ENCODE results near the gene TMA16. TPM values are rescaled to one million over a fixed set of nuclear protein-coding genes. Genes with fewer than 3 reads are reported as not detected.
A peak's percentile ranks its signal among the peaks of the same experiment; 100 is the strongest.
"Not testable (repeated sequence)": the region's sequence is repeated elsewhere in the genome, so short reads cannot be mapped to it uniquely, and the experiment has no call there.

TMA16 gene
- total RNA-seq, result 10 to 100 TPM; 27.9 to 30.3 TPM

- POLR2A ChIA-PET, result interaction anchor here (0.6 to 2.4 kb wide), 20 partner anchors 10 to 1618 kb away, joined by 3 to 32 read pairs (median 5); partner anchors contain the start of genes NAF1 and TMEM192
- peak; percentile 89 for DNase-seq
- CTCF ChIA-PET, result interaction anchor here (0.8 to 3.0 kb wide), 7 partner anchors 9 to 328 kb away, joined by 3 to 47 read pairs (median 4); partner anchors contain the start of gene NAF1
- peaks cover 6% of the 10 kb centered on the region for H3K27me3 Mint-ChIP-seq
- no peaks in the 10 kb centered on the region for H3K9me3 Mint-ChIP-seq
- peaks cover 37% of the 10 kb centered on the region for H3K4me1 Mint-ChIP-seq
- peaks cover 7% of the 10 kb centered on the region for H3K36me3 Mint-ChIP-seq (ENCODE audit: low read depth)
- H3K4me3 Mint-ChIP-seq, result peak within 1 kb of the TSS; percentile 89
- peak within 1 kb of the TSS; percentile 94 for H3K27ac Mint-ChIP-seq
Measured at GRCh38 chr4:163494360-163495241, at the start of gene TMA16. TMA16 (plus strand) TSS chr4:163494690; CDS start chr4:163494802, 112 bp downstream.

- H3K36me3 Mint-ChIP-seq (ENCODE audit: low read depth); H3K4me1 Mint-ChIP-seq; CTCF ChIA-PET; H3K9me3 Mint-ChIP-seq; DNase-seq; POLR2A ChIA-PET; H3K4me3 Mint-ChIP-seq; H3K27ac Mint-ChIP-seq; H3K27me3 Mint-ChIP-seq: not testable (repeated sequence)
Measured at GRCh38 chr4:163447023-163447422, 47.5 kb upstream of the TMA16 start.

GRCh38 chr4:163447481-163447880, 47.0 kb upstream of the TMA16 start:
- ChIA-PET POLR2A (no interaction called here), CTCF (no interaction called here)
- Mint-ChIP-seq H3K4me3 (no peak overlapping the region), H3K36me3 (ENCODE audit: low read depth) (no peaks in the 10 kb centered on the region), H3K4me1 (no peaks in the 10 kb centered on the region), H3K27me3 (peaks cover 3% of the 10 kb centered on the region), H3K9me3 (no peaks in the 10 kb centered on the region), H3K27ac (no peak overlapping the region)
- DNase-seq, result no peak

- ChIA-PET CTCF (no interaction called here), POLR2A (no interaction called here)
- no peak overlapping the region for H3K27ac Mint-ChIP-seq
- no peaks in the 10 kb centered on the region for H3K4me1 Mint-ChIP-seq
- H3K27me3 Mint-ChIP-seq, result peaks cover 1% of the 10 kb centered on the region
- no peaks in the 10 kb centered on the region for H3K9me3 Mint-ChIP-seq
- H3K36me3 Mint-ChIP-seq (ENCODE audit: low read depth), result no peaks in the 10 kb centered on the region
- no peak for DNase-seq
- H3K4me3 Mint-ChIP-seq, result no peak overlapping the region
Measured at GRCh38 chr4:163448540-163449203, 45.8 kb upstream of the TMA16 start.

DNA sequence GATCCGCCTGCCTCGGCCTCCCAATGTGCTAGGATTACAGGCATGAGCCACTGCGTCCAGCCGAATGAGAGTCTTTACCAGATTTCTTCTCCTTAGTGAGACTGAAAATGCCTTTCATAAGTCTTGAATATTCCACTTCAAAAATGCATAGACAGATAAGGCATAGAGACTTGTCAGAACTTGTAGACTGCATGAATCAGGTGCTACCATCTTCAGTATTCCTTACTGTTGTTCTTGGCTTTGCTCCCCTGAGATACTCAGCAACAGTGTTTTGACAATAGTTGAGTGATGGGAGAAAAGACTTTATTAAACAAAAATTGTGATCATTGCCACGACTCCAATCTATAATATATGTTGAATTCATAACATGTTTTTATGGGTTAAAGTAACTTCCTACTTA, 31.9 kb upstream of the TMA16 start:
- no peak overlapping the region for H3K27ac Mint-ChIP-seq
- H3K9me3 Mint-ChIP-seq, result no peaks in the 10 kb centered on the region
- peaks cover 7% of the 10 kb centered on the region for H3K27me3 Mint-ChIP-seq
- no peak overlapping the region for H3K4me3 Mint-ChIP-seq
- no peak for DNase-seq
- CTCF ChIA-PET, result no interaction called here
- H3K36me3 Mint-ChIP-seq (ENCODE audit: low read depth), result no peaks in the 10 kb centered on the region
- POLR2A ChIA-PET, result no interaction called here
- H3K4me1 Mint-ChIP-seq, result no peaks in the 10 kb centered on the region

- Mint-ChIP-seq H3K27me3 (peaks cover 11% of the 10 kb centered on the region), H3K4me1 (no peaks in the 10 kb centered on the region), H3K4me3 (no peak overlapping the region), H3K9me3 (no peaks in the 10 kb centered on the region), H3K27ac (no peak overlapping the region), H3K36me3 (ENCODE audit: low read depth) (no peaks in the 10 kb centered on the region)
- DNase-seq, result no peak
- ChIA-PET CTCF (interaction anchor here (1.4 kb wide), 1 partner anchor 83 kb away, joined by 3 read pairs; no protein-coding TSS in a partner anchor), POLR2A (no interaction called here)
Measured at GRCh38 chr4:163467082-163467770, 27.3 kb upstream of the TMA16 start.

DNA sequence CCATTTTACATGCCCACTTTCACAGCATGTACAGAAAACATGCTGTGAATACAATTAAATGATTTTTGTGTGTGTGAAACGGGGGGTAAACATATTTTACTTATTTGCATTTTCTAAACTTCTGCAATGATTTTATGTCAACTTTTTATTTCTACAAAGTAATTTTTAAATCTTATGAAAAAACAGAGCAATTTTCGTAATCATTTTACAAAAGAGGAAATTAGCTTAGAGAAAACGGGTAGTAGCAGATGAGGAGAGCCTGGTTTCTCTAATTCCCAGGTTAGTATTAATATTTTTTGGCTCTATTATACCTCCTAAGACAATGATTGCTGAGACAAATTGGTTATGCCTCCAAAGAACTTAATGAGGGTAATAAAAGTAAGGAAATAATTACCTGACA, 24.1 kb upstream of the TMA16 start:
- no peaks in the 10 kb centered on the region for H3K9me3 Mint-ChIP-seq
- no peak overlapping the region for H3K4me3 Mint-ChIP-seq
- no peaks in the 10 kb centered on the region for H3K36me3 Mint-ChIP-seq (ENCODE audit: low read depth)
- peaks cover 9% of the 10 kb centered on the region for H3K27me3 Mint-ChIP-seq
- H3K27ac Mint-ChIP-seq, result no peak overlapping the region
- H3K4me1 Mint-ChIP-seq, result no peaks in the 10 kb centered on the region
- ChIA-PET CTCF (no interaction called here), POLR2A (no interaction called here)
- no peak for DNase-seq

GRCh38 chr4:163473130-163473529, 21.4 kb upstream of the TMA16 start:
- Mint-ChIP-seq H3K4me1 (no peaks in the 10 kb centered on the region), H3K27ac (no peak overlapping the region), H3K27me3 (peaks cover 9% of the 10 kb centered on the region), H3K9me3 (no peaks in the 10 kb centered on the region), H3K4me3 (no peak overlapping the region), H3K36me3 (ENCODE audit: low read depth) (no peaks in the 10 kb centered on the region)
- DNase-seq, result no peak
- ChIA-PET POLR2A (no interaction called here), CTCF (no interaction called here)

DNA sequence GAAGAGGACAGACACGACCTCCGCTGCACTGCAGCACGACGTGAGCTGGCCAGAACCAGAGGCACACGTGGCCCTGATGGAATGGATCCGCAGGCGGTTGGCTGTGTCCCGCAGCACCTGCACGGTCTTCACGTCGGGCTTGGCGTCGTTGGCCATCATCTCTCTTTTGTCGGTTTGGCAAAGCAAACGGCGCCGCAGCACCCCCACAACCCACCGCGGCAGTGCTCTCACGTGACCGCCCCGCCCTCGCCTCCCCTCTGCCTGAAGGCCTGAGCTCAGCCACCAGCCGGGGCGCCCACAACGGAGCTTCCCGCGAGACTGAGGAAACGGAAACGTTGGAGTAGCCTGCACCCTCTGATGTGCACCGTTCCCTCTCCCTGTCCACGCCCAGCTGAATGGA, 20.9 kb upstream of the TMA16 start, which contains the start of gene TKTL2:
Gene TKTL2, minus strand, starts transcription at position 179 of the 400 bp plus-strand sequence. Its CDS starts 20 bp downstream, at position 159.
- CTCF ChIA-PET, result no interaction called here

DNA sequence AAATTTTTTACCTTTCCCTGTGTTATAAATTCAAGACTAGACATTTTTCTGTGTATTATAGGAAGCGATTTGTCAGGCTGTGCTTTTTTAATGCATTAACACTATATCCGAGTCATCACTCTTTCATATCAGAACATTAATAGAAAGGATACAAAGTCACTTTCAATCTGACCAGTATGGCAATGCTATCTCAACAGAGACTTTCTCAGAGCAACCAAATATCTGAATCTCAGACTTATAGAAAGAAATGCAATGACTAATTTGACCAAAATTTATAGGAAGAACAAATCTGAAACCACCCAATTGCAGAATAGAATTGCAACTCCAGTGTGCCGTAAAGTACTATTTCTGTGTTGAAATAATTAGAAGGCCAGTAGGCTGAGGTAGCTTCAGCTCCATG, 20.5 kb upstream of the TMA16 start:
- POLR2A ChIA-PET, result interaction anchor here (2.2 kb wide), 1 partner anchor 20 kb away, joined by 5 read pairs; the partner anchor contains the start of gene TMA16
- no peaks in the 10 kb centered on the region for H3K9me3 Mint-ChIP-seq
- no peak overlapping the region for H3K4me3 Mint-ChIP-seq
- no peak overlapping the region for H3K27ac Mint-ChIP-seq
- H3K36me3 Mint-ChIP-seq (ENCODE audit: low read depth), result no peaks in the 10 kb centered on the region
- peaks cover 7% of the 10 kb centered on the region for H3K27me3 Mint-ChIP-seq
- DNase-seq, result no peak
- CTCF ChIA-PET, result no interaction called here
- H3K4me1 Mint-ChIP-seq, result no peaks in the 10 kb centered on the region

More for the DNA sequence above, 20.9 kb upstream of the TMA16 start, which contains the start of gene TKTL2:
- no peak for DNase-seq
- Mint-ChIP-seq H3K4me3 (no peak within 1 kb of the TSS), H3K27me3 (peaks cover 9% of the 10 kb centered on the region), H3K9me3 (no peaks in the 10 kb centered on the region), H3K4me1 (no peaks in the 10 kb centered on the region), H3K36me3 (ENCODE audit: low read depth) (no peaks in the 10 kb centered on the region), H3K27ac (no peak within 1 kb of the TSS)
- POLR2A ChIA-PET, result no interaction called here

DNA sequence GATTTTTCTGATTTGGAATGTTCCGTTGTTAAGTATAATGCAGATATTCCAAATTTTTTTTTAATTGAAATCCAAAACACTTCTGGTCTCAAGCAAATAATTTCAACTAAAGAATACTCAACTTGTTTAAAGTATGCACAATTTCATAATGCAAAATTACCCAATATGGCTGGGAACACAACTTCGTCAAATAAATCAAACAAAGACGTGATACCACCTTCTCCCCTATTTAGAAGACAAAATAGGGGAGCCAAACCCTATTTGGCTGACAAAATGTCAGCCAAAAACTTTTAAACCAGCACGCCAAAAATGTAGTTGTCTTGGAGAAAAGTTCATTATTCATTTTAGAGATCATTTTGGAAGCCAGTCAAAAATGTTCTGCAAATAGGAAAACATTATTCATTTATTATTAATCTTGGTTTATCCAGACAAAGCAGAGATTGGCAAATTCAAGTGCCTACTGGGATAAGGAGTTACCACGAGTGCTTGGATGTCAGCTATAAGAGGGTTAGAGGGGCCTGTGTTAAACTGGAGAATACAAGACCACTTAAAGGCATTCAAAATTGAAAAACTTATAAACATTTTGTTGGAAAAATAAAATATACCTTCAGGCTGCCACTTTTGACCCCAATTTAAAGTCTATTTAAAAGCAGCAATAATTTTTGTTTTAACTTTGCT, 17.6 kb upstream of the TMA16 start:
- H3K36me3 Mint-ChIP-seq (ENCODE audit: low read depth), result no peaks in the 10 kb centered on the region
- no peak for DNase-seq
- no peaks in the 10 kb centered on the region for H3K4me1 Mint-ChIP-seq
- ChIA-PET POLR2A (no interaction called here), CTCF (no interaction called here)
- no peak overlapping the region for H3K27ac Mint-ChIP-seq
- peaks cover 2% of the 10 kb centered on the region for H3K27me3 Mint-ChIP-seq
- no peaks in the 10 kb centered on the region for H3K9me3 Mint-ChIP-seq
- no peak overlapping the region for H3K4me3 Mint-ChIP-seq

DNA sequence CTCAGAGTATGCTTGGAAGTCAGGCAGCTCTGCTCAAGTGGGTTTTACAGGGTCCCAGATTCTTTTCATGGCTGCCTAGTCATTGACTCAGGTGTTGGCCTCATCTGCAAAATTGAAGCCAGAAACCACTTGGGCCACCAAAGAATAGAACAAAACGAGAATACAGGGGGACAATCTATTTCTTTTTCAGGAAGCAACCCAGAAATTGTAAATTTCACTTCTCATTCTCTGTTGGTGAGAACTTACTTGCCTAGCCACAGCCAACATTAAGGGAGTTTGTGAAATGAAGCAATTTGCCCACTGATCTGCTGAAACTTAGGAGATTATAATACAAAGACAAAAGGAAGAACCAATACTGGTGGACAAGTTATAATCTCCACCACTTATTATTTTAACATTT, 12.3 kb upstream of the TMA16 start:
- no peak for DNase-seq
- H3K4me3 Mint-ChIP-seq, result no peak overlapping the region
- H3K36me3 Mint-ChIP-seq (ENCODE audit: low read depth), result no peaks in the 10 kb centered on the region
- no peaks in the 10 kb centered on the region for H3K4me1 Mint-ChIP-seq
- H3K9me3 Mint-ChIP-seq, result no peaks in the 10 kb centered on the region
- H3K27ac Mint-ChIP-seq, result no peak overlapping the region
- H3K27me3 Mint-ChIP-seq, result peaks cover 3% of the 10 kb centered on the region
- CTCF ChIA-PET, result interaction anchor here (0.6 to 0.8 kb wide), 2 partner anchors 61 to 184 kb away, joined by 3 read pairs; no protein-coding TSS in a partner anchor
- POLR2A ChIA-PET, result no interaction called here
